GM19372 (cell line): Measurements from ENCODE around the gene PCBP2.
"Not testable (repeated sequence)": the region's sequence is repeated elsewhere in the genome, so short reads cannot be mapped to it uniquely, and the experiment has no call there.

Source experiments
- ATAC-seq: cut with Tn5 transposase; IDR thresholded peaks from one replicate; pipeline ENCODE4 v1.9.1; 2021; ENCODE audit warnings: mild to moderate bottlenecking, low read depth, moderate library complexity; ENCODE audit not compliant: unreplicated experiment

The PCBP2 gene

DNA sequence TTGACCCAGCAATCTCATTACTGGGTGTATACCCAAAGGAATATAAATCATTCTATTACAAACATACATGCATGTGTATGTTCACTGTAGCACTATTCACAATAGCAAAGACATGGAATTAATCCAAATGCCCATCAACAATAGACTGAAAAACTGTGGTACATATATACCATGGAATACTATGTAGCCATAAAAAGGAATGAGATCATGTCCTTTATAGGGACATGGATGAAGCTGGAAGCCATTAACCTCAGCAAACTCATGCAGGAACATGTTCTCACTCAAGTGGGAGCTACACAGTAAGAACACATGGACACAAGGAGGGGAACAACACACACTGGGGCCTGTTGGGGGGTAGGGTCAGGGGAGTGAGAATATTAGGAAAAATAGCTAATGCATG, 12.3 kb upstream of the PCBP2 start:
- not testable (repeated sequence) for ATAC-seq

DNA sequence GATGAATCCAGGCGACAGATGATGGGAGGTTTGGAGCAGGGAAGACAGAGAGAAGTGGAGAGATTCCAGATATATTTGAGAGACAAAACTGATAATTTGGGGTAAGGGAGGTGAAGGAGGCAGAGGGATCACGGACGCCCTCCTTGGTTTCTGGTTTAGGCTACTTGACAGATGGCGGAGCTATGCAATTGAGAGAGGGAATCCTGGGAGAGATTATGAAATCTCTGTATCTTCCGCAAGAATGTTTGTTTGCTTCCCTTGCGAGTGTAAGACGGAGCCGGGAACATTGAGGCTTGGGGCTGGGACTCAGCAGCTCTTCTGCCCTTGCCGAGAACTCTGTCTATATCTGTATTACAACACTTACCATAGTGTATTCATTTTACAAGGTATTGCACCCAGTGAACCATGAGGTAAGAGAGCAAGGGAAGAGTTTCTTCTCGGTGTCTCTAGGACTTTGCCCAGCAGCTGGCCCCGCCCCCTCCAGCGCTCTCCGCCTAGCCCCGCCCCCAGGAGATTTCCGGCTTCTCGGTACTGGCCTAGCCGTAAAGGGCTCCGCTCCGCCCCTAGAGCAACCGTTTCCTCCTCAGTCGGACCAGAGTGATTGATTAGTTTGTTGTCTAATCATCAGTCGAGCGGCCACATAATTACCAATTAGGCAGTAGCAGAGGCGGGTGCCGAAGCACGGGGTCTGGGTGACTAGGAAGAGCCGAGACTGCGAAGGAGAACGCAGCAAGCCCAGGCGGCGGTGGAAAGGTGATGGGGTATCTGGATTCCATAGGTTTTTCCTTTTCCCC, 10.7 kb upstream of the PCBP2 start, which contains the start of gene PRR13:
PRR13 (plus strand) TSS at position 695 of the 794 bp plus-strand sequence. CDS start 981 bp downstream, outside the sequence.
- ATAC-seq, result peak; percentile 98

DNA sequence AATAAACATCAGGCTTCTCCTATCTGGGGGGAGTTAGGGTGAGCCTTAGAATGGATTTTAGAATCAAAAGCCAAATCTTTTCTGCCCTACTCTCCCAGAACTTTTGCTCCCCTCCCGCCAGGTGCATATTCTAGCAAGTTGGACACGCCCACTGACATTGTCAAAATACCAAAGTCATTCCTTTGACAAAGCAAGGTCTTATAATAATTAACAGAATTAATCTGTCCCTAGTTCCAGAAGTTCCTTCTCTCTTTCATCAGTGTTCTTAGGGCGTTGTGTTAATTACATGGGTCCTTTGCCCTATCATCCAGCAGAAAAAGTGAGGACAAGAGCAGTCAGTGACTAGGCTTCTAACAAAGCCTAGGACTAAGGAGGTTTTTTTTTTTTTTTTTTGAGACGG, 7.9 kb upstream of the PCBP2 start:
- ATAC-seq, result no peak

DNA sequence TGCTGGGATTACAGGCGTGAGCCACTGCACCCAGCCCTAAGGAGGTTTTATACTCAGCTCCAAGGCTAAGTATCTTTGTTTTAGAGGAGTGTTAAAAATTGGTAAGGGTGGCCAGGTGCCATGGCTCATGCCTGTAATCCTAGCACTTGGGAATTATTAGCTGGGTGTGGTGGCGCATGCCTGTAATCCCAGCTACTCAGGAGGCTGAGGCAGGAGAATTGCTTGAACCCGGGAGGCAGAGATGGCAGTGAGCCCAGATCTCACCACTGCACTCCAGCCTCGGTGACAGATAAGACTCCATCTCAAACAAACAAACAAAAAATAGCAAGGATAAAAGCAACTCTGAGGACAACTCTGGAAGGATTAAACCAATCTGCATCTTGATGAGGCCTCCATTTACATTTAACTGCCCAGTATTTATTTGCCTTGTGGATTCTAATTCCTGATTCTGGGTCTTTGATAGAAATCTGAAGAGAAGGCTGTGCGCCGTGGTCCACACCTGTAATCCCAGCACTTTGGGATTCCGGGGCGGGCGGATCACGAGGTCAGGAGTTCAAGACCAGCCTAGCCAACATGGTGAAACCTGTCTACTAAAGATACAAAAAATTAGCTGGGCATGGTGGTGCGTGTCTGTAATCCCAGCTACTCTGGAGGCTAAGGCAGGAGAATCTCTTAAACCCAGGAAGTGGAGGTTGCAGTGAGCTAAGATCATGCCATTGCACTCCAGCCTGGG, 7.1 kb upstream of the PCBP2 start:
- not testable (repeated sequence) for ATAC-seq

DNA sequence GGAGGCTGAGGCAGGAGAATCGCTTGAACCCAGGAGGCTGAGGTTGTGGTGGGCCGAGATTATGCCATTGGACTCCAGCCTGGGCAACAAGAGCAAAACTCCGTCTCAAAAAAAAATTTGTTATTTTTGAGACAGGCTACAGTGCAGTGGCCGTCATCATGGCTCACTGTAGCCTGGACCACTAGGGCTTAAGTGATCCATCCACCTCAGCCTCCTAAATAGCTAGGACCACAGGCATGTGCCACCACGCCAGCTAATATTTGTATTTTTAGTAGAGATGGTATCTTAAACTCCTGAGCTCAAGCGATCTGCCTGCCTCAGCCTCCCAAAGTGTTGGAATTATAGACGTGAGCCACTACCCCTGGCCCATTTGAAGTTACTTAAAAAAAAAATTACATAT, 966 bp upstream of the PCBP2 start:
- no peak for ATAC-seq

DNA sequence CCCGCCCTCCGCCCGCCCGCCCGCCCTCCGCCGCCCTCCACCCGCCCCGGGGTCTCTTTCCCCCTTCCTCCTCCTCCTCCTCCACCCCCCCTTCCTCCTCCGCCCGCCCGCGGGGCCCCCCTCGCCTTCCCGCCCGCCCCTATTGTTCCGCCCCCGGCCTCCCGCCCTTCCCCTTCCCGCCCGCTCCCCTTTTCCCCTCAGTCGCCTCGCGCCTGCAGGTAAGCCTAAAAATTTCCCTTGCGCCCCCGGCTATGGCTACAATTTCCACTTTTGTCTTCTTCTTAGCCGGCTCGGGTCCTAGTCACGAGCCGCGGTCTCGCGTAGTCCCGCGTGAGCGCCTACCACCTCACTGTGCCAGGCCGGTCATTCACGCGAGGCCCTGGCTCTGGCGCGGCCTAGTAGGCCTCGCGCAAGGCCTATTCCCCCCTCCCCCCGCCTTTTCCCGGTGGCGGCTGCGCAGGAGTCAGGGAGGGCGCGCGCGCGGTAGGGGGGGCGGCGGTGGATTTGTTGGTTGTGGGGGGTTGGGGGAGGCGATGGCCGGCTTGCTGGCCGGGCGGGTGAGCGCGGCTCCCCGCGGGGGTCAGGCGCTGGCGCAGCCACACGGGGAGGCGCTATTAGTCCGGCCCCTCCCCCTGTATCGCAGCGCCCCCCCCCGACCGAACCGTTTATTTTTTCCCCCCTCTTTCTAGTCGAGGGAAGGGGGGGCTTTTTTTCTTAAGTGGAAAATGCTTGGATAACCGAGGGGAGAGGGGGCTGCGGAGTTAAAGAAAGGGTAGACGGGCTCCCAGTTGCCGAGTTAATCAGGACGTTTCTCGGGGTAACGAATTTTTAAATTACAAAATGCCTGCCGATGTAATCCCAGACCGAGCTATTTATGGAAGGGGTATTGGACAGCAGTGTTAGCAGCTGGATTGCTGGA, 516 bp downstream of the PCBP2 start:
- no peak for ATAC-seq

DNA sequence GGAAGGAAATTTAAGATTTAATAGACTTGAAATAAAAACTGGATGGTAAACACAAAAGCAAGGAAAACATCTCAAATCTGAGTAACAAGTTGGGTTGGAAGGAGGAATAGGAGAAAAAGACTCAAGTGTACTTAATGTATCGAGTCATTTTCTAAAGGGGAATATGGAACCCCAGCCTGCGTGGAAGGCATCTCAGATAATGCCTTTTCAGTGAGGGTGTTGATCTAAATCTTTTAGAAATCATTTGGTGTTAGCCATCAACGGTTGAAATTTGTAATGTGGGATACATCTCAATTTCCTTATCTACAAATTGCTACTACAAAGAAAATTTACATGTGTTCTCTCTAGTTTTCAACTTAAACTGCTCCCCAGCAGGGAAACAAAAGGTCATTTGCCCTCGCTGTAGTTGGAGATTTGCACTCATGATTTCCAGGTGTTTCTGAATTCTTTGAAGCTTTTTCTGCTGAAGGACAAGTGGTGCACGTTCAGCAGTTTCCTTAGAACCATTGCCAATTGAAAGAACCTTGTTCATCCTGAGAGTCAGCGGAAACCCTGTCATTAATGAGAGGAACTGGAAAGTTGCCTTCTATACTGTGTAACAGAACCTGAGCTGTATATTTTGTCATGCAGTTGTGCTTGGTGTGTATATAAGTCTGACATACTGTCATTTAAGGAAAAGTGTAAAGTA, 2.2 kb downstream of the PCBP2 start:
- no peak for ATAC-seq

DNA sequence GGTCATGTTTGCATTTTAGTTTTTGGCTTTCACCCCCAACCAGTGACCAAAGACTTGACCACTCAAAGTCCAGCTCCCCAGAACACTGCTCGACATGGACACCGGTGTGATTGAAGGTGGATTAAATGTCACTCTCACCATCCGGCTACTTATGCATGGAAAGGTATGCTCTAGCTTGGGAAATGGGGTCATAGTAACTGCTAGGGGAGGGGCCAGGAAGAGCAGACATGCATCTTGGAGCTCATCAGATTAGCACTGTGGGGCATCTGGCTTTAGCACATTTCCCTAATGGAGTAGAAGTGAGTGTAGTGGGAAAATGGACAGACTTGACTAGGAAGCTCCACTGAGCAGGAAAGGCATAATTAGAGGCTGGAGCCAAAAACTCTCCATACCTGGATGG, 2.8 kb downstream of the PCBP2 start:
- ATAC-seq, result no peak

DNA sequence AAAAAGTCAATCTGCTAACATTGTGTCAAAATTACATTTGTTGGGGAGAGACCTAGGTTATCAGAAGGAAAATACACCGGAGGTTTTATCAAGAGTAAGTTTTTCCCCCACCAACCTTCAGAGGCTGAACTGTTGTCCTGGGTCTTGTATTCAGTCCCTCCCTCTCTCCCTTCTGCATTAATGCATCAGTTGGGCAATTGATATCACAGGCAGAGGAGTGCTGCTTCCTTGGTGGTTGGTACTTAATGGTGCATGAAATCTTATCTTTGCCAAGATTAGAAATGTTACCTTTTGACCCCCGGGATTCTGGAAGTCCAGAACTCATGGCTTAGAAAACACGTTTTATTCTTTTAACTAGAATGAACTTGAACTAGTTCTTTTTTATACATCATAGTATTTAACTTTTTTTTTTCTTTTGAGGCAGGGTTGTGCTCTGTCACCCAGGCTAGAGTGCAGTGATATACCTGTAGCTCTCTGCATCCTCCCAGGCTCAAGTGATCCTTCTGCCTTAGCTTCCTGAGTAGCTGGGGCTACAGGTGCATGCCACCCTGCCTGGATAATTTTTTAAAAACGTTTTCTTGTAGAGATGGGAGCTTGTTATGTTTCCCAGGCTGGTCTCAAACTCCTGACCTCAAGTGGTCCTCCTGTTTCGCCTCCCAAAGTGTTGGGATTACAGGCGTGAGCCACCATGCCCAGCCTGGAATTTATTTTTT, 4.9 kb downstream of the PCBP2 start:
- no peak for ATAC-seq

DNA sequence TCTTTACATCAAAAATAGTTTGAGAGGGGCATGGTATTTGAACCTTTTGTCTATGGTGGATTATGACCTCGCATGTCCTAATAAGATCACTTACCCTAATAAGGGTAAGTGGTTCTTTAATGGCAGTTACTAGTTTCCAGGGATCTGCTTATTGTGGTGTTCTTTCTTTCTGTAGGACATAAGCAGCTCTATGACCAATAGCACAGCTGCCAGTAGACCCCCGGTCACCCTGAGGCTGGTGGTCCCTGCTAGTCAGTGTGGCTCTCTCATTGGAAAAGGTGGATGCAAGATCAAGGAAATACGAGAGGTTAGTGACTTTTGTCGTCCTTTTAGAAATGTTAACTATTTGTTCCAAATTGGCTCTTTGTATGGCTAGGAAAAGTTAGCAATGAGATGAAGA, 7.2 kb downstream of the PCBP2 start:
- no peak for ATAC-seq

DNA sequence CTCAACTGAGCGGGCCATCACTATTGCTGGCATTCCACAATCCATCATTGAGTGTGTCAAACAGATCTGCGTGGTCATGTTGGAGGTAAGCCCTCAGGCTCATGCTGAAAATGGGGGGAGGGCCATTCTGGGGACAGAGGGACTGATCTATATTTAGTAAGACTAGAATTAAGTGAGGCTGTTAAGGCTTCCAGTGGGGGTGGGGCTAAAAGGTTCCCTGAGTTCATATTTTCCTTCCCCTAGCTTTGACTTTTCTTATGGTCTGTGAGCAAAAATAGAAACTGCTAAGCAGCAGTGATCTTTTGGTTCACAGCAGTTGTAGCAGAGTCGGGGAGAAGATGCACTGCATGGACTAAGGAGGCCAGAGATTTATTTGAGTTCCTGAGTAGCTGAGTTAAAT, 9.2 kb downstream of the PCBP2 start:
- ATAC-seq, result no peak

DNA sequence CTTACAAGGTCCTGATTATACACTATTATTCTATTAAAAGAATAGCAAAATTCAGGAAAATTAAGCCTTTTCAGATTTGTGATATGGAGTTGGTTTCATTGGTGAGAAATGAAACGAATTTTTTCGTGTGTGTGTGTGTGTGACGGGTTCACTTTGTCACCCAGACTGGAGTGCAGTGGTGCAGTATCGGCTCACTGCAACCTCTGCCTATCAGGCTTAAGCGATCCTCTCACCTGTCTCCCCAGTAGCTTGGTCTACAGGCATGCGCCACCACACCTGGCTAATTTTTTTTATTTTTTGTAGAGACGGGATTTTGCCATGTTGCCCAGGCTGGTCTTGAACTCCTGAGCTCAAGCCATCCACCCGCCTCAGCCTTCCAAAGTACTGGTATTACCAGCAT, 9.7 kb downstream of the PCBP2 start:
- ATAC-seq, result no peak

DNA sequence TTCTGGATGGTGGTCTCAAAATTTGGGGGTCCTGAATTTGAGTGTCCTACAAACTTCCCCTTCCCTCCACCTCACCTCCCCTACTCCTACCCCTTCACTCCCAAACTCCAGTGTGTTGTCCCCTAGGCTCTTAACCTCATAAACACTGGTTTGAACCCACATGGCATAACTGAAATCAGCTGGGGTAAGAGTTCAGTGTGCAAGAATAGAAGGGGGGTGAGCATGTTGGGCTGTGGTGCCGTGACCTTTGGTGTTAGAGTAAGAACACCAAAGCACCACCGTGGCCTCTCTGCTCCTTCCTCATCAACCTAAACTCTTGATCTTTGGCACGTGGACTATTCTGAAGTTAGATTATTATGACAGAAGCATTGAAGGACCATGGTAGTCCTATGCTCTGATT, 11.0 kb downstream of the PCBP2 start:
- no peak for ATAC-seq

DNA sequence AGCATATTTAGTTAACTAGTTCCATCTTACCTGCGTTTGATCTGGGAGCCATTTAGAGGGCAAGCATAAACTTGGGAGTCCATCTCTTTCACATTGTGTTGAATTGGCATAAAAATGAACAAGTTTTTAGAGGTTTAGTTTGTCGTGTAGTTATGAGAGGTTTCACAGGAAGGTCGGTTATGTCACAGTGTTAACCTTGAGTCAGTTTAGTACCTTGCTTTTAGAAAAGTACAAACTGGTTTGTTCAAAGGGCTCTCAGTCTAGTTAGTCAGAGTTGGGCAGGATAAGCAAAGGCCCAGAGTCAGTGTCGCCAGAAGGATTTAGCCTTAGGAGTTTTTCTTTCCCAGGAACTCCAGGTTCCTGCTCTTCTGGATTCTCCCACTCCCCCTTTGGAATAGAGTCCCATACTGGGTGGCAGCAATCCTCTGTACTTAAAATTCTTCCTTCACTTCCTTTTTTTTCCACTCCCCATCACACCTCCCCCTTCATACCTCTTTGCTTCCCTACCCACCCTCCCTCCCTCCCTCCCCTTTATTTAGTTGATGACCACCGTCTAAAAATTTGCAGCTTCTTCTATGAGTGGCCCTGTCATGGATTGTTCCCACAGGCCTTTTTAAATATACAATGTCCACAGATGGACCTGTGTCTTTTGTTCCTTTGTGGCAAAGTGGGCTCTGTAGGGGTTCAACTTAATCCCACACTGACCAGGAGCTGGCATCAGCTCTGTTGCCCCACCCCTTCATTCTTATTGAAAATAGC, 12.1 kb downstream of the PCBP2 start:
- ATAC-seq, result no peak

DNA sequence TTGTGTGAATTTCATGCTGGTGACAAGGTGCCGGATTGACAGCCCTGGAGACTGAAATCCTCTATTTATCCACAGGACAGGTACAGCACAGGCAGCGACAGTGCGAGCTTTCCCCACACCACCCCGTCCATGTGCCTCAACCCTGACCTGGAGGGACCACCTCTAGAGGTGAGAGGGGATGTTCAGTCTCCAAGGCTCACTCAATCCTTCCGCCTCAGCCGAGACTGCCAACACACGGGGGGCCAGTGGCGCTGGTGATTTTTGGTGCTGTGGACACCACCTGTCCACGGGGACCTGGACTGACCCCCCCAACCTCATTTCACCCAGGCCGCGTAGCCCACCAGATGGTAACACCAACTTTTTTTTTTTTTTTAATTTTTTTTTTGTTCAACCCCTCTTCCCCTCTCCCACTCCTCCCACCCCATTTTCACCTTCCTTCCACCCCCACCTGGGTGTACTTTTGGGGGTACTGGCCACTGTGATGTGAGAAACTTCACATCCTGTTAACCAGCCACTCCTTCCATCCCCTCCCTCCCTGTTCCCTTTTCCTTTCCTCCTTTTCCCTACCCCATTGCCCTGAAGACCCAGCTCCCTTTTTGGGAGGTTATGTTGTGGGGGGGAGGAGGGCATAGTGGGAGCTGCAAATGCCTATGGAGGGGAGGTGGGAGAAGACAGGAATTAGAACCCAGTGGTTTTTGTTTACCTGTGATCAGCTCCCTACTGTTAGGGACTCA, 12.9 kb downstream of the PCBP2 start:
- ATAC-seq, result no peak

DNA sequence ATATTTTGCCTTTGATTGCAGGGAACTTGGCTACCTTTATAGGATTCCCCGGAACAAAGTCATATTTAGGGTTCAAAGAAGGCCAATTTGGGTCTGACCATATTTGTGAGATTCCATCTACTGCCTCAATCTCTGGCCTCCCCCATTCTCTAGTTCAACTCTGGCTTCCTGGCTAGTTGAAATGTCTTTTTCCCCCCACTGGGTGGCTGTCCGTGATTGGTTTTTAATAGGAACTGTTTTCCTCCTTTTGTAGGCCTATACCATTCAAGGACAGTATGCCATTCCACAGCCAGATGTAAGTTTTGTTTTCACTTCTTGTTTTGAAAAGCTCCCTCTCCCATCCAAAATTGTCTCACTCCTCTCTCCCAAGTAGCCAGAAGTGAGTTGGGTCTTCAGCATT, 13.8 kb downstream of the PCBP2 start:
- no peak for ATAC-seq

DNA sequence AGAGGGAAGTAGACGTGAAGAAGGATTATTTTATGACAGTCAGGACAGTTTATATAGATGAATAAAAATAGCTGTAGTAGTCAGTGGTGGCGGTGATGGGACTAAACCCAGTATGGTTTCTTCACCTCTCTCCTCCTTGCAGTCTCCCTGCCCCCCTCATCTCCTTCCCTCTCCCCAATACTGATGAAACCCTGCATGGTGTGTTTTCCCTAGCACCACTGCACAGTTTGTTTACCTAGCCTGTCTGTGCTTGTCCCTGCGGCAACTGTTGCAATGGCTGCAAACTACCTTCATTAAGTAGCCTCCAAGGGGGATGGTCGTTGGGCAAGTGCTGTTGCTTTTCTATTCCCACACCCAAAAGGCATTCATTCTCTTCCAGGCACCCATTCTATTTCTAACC, 14.7 kb downstream of the PCBP2 start:
- no peak for ATAC-seq

DNA sequence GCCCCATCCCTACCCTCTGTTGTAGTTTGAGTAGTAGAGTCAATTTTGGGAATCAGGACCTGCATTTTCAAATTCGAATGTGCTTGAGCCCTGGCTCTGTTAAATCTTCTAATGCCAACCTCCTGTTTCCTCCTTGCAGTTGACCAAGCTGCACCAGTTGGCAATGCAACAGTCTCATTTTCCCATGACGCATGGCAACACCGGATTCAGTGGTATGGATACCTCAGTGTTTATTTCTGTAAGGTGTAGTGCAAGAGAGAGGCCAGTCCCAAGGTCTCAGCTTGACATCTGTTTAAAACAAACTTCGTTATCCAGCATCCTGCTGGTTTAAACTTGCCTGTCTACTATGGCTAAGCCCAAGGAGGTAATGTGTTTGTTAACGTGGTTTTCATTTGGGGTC, 15.2 kb downstream of the PCBP2 start:
- no peak for ATAC-seq
